Measurements from ENCODE around the gene HIGD2A.

HIGD2A gene

DNA sequence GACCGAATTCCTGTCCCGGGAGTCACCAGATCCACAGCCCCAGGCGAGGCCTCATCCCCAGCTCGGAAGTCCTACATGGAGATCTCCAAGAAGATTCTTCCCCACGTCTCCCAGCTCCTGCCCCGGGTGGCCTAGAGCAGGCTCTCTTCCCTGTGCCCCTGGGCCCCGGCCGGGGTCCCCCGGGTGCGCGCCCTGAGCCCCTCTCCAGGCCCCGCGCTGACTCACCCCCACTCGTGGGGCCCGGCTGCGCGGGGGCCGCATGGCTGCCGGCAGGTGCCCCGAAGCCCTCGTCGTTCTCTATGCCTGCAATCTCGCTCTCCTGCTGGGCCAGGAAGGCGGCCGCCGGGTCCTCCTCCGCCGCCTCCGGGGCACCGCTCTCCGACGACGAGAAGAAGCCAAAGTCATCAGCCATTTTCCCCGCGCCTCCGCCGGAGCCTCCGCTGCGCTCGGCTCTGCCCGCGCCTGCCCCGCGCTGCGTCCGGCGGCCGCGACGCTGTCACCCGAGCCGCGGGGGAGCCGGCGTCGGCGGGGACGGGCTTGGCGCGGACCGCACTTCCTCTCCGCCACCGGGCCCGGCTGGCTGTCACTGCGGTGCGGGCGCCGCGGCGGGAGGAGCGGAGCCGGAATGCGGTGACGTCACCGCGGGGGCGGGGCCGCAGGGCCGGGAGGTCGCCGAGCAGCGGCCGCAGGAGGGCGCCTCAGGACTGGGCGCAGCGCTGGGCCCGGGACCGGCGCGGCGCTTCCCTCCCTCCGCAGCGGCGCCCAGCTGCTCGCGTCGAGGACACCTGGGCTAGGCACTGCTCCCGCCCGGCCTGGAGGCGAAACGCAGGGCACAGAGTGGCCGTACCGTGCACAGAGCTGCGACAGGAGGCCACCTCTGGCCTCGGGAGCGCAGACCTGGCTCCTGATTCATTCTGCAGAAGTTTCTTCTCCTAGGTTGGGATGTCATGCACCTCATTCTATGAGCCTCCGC, 27.7 kb downstream of the HIGD2A start, which contains the start of gene CLTB:
Gene CLTB, minus strand, starts transcription at position 588 of the 973 bp plus-strand sequence. Its CDS starts 176 bp downstream, at position 412.
- DNase-seq (ENCODE audit: low spot score): peak; percentile 88

DNA sequence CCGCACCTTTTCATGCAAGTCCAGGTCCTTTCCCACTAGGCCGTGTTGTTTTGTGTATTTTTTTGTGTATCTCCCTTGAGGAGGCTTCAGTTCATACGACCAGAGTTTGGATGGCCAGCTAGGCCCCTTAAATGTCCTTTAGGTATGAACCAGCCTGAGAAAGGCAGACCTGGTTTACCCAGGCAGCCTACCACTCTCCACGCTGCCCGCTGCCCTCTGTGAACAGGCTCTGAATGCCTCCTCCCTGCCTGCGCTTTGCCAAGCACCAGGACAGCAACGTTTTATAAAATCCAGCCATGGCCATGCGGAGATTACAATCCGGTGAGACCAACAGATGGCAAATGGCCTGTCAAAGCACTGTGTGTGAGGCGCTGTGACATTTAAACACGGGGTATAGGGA, 28.4 kb downstream of the HIGD2A start:
- DNase-seq (ENCODE audit: low spot score): no peak

DNA sequence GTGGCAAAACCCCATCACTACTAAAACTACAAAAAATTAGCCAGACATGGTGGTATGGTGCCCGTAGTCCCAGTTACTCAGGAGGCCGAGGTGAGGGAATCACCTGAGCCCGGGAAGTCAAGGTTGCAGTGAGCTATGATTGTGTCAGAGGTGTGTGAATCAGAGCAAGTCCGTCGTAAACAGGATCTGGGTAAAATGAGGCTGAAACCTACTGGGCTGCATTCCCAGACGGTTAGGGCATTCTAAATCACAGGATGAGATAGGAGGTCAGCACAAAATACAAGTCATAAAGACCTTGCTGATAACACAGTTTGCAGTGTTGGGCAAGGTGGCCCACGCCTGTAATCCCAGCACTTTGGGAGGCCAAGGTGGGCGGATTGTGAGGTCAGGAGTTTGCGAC, 29.7 kb downstream of the HIGD2A start:
- DNase-seq (ENCODE audit: low spot score): no peak

DNA sequence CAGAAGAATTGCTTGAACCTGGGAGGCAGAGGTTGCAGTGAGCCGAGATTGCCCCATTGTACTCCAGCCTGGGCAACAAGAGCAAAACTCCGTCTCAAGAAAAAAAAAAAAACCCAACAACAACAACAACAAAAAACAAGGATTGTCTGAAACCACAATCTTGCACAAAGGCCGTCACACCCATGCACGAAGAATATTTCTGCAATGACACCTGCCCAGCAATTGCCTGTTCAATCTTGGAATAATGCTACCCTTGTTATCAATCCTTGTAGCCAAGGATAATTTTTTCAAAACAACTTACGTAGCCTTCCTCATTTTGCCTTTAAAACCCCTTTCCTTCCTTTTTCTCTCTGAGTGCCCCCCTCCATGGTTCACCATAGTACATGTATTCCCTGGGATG, 31.5 kb downstream of the HIGD2A start:
- DNase-seq (ENCODE audit: low spot score): no peak

DNA sequence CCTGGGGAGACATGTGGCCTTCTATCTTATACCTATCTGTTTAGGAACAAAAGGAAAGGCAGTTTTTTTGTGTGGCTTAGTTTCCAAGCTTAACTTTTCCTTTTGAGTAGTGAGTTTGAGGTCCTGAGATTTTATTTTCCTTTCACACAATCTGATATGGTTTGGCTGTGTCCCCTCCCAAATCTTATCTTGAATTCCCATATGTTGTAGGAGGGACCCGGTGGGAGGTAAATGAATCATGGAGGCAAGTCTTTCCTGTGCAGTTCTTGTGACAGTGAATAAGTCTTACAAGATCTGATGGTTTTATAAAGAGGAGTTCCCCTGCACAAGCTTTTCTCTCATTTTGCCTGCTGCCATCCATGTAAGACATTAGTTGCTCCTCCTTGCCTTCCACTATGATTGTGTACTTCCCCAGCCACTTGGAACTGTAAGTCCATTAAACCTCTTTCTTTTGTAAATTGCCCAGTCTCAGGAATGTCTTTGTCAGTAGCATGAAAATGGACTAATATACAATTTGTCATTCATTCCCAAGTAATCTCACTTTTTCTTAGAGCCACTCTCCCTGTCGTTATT, 32.5 kb downstream of the HIGD2A start:
- DNase-seq (ENCODE audit: low spot score): no peak

DNA sequence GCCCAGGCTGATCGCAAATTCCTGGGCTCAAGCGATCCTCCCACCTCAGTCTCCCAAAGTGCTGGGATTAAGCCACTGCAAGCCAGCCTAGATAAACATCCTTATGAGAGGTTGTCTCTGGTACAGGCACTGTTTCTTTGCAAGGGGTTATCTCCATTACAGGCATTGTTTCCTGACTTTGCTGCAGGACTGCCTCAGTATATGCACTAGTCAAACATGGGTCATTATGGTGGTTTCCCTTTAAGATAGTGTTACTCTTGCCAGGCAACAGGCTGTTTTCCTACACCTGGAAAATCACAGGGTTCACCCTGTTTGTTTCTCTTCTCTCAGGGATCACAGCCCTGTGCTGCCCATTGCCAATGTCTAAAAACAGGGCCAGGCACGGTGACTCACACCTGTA, 35.6 kb downstream of the HIGD2A start:
- DNase-seq (ENCODE audit: low spot score): no peak

DNA sequence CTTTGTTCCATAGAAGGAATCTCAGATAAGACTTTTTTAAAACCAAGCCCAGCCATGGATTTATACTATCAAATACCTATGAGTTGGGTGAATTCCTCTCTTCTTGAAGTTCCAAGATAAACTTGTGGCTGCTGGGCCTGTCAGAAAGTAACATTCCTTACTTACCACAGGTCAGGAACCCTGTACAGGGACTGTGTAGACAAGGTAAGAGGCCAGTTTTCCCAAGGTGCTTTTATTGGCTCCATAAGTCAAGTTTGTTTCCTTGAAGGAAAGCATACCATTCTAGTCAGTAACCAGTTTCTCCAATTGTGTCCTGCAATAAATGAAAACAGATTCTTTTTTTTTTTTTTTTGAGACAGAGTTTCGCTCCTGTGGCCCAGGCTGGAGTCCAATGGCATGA, 36.6 kb downstream of the HIGD2A start:
- no peak for DNase-seq (ENCODE audit: low spot score)

DNA sequence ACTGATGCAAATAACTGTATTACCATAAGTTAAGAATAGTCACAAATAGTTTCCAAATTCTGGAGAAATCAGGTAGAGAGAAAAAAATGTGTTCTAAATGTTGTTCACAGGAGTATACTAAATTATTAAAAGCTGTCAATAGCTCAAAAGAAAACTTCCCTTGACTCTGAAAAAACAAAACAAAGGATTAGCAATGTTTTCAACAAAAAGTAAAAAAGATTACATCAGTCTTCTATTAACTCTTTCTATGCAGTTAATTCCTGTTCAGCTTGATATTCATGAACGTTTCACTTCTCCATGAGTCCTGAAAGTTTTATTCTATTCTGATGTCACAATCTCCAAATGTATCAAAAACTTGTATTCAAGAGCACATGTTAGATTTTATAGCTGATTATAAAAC, 37.2 kb downstream of the HIGD2A start:
- no peak for DNase-seq (ENCODE audit: low spot score)

DNA sequence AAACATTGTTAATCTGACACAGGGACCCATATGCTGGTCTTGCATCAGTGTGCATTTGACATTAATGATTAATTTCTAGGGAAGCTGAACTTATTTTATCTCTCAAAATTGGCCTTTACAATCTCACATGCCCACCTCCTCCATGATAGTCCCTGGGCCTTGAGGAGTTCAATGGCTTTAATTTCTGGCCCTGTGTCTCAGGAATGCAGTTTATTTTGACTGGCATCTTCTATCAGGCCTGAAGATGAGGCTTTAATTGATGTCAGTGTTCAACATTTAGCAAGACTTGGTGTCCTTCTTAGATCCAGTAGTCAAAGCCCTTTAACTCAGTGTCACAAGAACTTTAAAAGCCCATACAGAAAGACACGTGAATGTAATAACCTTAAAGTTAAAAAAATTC, 38.3 kb downstream of the HIGD2A start:
- no peak for DNase-seq (ENCODE audit: low spot score)

DNA sequence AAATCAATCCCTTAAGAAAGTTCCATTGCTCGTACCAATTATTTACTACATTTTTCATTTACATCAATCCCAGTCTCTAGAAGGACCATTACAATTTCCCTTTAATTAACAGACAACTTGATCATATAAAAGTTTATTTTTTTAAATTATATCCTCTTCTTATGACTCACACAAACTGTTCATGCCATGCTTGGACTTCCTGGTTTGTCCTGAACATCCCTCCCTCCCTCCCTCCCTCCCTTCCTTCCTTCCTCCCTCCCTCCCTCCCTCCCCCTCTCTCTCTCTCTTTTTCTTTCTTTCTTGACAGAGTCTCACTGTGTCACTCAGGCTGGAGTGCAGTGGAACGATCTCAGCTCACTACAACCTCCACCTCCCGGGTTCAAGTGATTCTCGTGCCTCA, 39.4 kb downstream of the HIGD2A start:
- no peak for DNase-seq (ENCODE audit: low spot score)

DNA sequence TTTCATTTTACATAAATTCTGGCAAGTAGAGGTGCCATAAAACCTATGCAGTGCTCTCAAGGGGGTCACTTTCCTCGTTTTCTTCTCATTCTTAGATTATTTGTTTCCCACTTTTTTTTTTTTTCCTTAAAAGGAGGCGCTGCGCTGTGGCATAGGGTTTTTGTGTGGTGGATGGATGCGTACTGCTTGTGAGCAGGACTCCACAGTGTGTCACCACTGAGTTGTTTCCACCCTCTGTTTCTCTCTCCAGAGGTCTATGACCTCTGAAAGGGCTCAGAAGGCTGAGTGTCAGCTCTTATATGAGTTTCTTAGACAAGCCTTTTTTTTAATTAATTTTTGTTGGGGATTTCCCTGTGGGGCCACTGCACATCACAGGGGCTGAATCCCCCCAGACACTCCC, 41.4 kb downstream of the HIGD2A start:
- no peak for DNase-seq (ENCODE audit: low spot score)

DNA sequence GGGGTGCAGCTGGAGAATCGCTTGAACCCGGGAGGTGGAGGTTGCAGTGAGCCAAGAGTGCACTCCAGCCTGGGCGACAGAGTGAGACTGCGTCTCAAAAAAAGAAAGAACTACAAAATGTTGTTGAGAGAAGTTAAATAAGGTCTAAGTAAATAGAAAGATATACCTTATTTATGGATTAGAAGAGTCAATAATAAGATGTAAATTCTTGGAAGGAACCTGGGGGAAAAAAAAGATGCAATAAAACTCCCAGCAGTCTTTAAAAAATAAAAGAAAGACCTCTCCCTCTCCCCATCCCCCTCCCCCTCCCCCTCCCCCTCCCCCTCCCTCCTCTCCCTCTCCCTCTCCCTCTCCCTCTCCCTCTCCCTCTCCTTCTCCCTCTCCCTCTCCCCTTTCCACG, 44.2 kb downstream of the HIGD2A start:
- no peak for DNase-seq (ENCODE audit: low spot score)

DNA sequence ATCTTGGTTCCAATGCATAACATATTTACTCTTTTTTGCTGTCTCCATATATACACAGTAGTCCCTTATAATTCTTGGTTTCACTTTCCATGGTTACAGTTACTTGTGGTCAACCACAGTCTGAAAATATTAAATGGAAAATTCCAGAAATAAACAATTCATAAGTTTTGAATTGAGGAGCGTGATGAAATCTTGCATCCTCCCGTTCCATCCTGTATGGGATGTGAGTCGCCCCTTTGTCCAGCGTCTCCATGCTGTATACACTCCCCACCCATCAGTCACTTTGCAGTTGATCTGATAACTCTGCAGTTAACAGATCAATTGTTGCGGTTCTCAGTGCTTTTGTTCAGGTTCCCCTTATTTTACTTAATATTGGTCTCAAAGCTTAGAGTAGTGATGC, 48.1 kb downstream of the HIGD2A start:
- DNase-seq (ENCODE audit: low spot score): no peak

DNA sequence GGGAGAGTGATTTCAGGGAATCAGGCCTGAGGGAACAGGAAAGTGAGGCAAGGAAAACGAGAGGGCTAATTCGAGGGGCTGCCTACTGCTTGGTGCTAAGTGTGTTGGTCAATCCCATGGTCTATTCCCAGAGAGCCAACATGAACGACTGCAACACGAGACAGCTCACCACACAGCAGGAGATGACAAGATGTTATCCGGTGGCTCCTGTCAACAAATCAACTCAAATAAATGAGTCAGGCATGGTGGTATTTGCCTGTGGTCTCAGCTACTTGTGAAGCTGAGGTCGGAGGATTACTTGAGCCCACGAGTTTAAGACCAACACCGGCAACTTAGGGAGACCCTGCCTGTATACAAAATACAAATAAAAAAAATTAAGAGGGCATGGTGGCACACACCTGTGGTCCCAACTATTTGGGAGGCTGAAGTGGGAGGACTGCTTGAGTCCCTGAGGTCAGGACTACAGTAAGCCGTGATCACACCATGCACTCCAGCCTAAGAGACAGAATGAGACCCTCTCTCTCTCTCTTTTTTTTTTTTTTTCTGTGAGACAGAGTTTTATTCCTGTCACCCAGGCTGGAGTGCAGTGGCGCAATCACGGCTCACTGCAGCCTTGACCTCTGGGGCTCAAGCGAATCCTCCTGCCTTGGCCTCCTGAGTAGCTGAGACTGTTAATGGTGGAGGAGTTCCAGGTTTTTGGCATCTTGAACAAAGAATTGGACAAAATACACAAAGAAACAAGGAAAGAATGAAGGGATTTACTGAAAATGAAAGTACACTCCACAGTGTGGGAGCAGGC, 50.6 kb downstream of the HIGD2A start:
- DNase-seq (ENCODE audit: low spot score): peak; percentile 54
